ENCODE measurements around the gene CD44.

- TF ChIP-seq, protein P1, sequence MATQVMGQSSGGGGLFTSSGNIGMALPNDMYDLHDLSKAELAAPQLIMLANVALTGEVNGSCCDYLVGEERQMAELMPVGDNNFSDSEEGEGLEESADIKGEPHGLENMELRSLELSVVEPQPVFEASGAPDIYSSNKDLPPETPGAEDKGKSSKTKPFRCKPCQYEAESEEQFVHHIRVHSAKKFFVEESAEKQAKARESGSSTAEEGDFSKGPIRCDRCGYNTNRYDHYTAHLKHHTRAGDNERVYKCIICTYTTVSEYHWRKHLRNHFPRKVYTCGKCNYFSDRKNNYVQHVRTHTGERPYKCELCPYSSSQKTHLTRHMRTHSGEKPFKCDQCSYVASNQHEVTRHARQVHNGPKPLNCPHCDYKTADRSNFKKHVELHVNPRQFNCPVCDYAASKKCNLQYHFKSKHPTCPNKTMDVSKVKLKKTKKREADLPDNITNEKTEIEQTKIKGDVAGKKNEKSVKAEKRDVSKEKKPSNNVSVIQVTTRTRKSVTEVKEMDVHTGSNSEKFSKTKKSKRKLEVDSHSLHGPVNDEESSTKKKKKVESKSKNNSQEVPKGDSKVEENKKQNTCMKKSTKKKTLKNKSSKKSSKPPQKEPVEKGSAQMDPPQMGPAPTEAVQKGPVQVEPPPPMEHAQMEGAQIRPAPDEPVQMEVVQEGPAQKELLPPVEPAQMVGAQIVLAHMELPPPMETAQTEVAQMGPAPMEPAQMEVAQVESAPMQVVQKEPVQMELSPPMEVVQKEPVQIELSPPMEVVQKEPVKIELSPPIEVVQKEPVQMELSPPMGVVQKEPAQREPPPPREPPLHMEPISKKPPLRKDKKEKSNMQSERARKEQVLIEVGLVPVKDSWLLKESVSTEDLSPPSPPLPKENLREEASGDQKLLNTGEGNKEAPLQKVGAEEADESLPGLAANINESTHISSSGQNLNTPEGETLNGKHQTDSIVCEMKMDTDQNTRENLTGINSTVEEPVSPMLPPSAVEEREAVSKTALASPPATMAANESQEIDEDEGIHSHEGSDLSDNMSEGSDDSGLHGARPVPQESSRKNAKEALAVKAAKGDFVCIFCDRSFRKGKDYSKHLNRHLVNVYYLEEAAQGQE (IDR thresholded peaks at IDR 0.05; ENCODE audit: low read depth): no peak
- TF ChIP-seq, protein P2, sequence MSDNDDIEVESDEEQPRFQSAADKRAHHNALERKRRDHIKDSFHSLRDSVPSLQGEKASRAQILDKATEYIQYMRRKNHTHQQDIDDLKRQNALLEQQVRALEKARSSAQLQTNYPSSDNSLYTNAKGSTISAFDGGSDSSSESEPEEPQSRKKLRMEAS (IDR thresholded peaks at IDR 0.05): no peak
- TF ChIP-seq TEAD4 (IDR thresholded peaks at IDR 0.05) (no peak), TCF12 (IDR thresholded peaks at IDR 0.05; ENCODE audit: low read depth) (no peak), YY1 (IDR thresholded peaks at IDR 0.05; ENCODE audit: low read depth) (no peak), EP300 (IDR thresholded peaks at IDR 0.05; ENCODE audit: borderline replicate concordance) (no peak), EGR1 (IDR thresholded peaks at IDR 0.05) (no peak), TAF1 (IDR thresholded peaks at IDR 0.05; ENCODE audit: low read depth) (no peak), RAD21 (IDR thresholded peaks at IDR 0.05; ENCODE audit: low read depth) (no peak), ZBTB7A (IDR thresholded peaks at IDR 0.05; ENCODE audit: low read depth) (no peak)
Measured at GRCh38 chr11:35235498-35235897, 96.5 kb downstream of the CD44 start.

Data from Ishikawa (cell line).